HG02943 (cell line): Measurements from ENCODE around the gene RFC2.
"Not testable (repeated sequence)": the region's sequence is repeated elsewhere in the genome, so short reads cannot be mapped to it uniquely, and the experiment has no call there.

Experiments
- ATAC-seq: cut with Tn5 transposase; IDR thresholded peaks from one replicate; pipeline ENCODE4 v1.9.1; 2021; ENCODE audit warnings: mild to moderate bottlenecking, low read depth, moderate library complexity; ENCODE audit not compliant: unreplicated experiment

The RFC2 gene

DNA sequence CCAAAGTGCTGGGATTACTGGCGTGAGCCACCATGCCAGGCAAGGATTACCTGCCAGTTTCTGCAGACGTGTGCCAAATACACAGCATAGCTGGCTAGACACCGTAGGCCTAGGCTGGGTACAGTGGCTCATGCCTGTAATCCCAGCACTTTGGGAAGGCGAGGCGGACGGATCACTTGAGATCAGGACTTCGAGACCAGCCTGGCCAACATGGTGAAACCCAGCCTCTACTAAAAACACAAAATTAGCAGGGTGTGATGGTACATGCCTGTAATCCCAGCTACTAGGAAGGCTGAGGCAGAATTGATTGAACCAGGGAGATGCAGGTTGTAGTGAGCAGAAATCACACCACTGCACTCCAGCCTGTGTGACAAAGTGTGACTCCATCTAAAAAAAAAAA is 868 bp downstream of the RFC2 start:
- no peak for ATAC-seq

DNA sequence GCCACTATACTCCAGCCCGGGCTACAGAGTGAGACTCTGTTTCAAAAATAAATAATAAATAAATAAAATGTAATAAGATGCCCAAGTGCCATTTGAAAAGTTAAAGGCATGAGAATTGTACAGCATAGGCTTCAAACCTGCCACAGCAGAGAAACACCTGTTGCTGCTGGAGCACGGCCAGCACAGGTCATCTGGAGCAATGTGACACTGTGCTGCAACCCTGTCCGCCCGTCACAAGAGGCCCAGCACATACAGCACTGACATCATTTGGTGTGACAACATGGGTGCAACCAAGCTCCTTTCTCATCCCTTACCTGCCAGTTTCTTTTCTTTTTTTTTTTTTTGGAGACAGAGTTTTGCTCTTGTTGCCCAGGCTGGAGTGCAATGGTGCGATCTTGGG is 1.3 kb downstream of the RFC2 start:
- ATAC-seq: no peak

DNA sequence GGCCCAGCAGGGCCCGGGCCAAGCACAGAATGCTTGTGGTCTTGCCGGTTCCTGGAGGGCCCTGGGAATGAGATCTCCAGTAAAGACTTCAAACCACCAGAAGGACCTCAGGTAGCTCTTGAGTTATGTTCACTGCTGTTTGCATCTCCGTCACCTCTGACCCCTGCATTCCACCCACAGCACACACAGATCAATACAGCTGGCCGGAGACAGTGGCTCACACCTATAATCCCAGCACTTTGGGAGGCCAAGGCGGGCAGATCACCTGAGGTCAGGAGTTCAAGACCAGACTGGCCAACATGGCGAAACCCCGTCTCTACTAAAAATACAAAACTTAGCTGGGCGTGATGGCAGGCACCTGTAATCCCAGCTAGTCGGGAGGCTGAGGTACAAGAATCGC is 5.1 kb downstream of the RFC2 start:
- not testable (repeated sequence) for ATAC-seq

DNA sequence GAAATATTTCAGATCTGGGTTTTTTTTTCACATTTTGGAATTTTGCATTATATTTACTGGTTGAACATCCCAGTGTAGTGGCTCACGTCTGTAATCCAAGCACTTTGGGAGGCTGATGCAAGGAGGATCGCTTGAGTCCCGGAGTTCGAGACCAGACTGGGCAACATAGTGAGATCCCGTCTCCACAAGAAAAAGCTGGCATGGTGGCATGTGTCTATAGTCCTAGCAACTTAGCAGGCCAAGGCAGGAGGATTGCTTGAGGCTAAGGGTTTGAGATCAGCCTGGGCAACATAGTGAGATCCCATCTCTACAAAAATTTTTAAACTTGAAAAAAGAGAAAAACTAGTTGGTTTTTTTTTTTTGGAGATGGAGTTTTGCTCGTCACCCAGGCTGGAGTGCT is 6.0 kb downstream of the RFC2 start:
- ATAC-seq: no peak

DNA sequence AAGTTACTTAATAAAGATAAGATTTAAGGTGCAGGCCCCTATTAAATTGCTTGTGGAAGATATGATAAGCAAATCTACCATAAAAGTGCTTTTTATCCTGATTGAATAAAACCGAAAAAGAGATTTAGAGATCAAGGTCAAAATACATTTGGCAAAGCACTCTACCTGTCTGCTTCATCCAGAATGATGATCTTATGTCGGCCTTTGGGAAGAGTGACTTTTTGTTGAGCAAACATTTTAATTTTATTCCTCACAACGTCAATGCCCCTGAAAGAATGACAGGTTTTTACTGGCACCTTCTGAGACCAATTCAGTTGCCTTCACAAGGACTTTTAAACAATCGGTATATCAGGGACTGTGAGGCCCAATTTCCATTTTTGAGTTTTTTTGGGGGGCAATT is 7.7 kb downstream of the RFC2 start:
- ATAC-seq: no peak

DNA sequence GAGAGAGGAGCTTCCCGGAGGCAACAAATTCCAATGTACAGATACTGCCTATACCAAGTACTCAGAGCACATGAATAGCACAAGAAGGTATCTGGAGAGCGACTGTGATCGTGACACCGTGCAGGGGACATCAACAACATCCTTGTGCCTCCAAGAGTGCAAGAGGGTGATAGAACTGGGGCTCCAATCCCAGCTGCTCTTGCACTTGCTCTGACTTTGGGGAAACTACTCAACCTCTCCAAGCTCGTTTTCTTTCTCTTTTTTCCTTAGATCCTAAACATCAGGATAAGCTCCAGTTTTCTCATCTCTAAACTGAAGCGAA is 12.1 kb downstream of the RFC2 start:
- no peak for ATAC-seq

DNA sequence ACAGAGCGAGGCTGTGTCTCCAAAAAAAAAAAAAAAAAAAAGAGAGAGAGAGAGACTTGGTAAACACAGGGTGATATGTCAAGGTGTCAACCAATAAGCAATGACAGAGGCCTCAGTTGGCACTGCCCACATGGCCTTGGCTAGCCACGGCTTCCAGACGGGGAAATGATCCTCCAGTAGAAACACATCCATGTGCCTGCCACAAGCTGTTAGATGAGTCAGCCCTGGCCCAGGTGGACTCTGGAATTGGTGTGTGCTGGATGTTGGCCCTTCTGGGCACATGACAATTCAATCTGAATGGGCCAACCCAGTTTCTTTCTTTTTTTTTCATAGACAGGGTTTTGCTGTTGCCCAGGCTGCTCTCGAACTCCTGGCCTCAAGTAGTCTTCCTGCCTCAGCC is 13.7 kb downstream of the RFC2 start:
- no peak for ATAC-seq

DNA sequence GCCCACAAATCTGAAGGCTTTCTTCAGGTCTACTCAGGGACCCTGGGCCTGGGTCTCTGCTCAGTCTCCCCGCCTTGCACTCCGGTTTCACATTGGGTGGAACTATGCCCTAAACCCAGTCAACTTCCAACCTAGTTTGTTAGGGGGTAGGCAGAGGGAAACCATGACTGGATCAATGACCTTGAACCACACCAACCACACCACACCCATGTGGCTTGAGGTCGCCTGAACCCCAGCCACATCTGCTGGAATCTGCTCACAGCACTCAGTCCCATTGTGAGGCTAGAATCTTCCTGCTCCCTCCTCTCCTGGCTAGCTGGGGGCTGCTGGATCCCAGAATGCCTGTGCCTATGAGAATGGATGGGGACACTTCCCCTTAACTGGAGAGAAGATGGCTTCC is 17.9 kb downstream of the RFC2 start:
- no peak for ATAC-seq

DNA sequence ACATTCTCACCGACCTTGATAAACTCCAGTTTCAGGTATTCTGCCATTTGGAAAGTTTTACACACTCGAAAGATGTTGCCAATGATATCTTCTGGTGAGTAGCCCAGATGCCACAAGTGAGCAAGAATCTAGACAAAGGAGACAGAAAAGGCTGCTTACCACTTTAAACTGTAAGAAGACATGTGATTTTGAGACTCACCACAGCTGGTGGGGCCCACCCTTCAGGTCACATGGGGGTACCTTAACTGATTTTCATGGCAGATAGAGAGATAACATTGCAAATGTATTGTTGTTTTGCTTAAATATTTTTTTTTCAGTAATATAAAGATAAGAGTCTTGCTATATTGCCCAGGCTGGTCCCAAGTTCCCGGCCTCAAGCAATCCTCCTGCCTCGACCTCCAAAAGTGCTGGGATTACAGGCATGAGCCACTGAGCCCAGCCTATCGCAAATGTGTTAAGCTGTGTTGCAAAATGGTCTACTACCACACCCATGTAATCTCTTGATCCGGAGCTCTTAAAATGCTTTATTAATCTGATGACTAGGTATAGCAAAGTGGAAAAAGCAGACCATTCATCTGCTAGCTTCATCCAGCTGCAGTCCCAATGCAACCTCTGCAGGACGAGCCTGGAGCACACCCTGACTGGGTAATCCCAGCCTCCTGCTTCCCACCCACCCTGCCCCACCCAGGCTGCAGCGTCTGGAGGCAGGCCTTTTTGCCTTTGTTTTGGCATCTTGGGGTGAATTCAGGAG is 18.5 kb downstream of the RFC2 start:
- ATAC-seq: no peak

DNA sequence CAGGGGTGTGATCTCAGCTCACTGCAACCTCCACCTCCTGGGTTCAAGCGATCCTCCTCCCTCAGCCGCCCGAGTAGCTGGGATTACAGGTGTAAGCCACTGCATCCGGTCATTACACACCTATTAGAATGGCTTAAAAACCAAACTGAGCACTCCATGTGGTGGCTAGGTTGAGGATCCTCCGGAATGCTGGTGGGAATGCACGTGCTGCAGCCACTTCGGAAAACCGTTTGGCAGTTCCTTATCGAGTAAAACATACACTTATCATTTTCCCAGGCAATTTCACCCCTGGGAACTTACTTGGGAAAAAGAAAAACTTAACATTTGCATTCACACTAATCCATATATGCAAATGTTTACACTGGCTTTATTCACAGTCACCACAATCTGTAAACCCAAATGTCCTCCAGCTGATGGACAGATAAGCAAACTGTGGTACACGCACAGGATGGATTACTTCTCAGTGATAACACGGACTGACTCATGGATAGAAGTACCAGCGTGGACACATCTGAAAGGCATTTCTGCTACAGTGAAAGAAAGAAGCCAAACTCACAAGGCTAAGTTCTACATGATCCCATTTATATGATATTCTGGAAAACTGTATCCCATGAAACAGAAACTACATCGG is 20.4 kb downstream of the RFC2 start:
- no peak for ATAC-seq

DNA sequence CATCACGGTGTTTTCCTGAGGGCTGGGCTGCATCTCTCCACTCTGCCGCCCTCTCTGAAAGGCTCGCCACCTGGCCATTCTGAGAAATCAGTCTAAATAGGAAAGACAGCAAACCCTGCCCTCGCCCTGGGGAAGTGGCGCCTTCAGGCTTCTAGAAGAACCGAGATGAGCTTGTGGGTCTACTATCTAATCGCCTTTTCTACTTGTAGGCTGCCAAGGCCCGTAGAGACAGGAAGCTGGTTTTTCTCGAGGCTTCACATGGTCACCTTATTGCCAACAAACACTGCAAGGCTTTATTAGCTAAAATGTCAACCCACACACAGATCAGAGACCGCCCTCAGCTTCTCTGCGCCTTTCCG is 23.0 kb downstream of the RFC2 start:
- ATAC-seq: peak; percentile 69

DNA sequence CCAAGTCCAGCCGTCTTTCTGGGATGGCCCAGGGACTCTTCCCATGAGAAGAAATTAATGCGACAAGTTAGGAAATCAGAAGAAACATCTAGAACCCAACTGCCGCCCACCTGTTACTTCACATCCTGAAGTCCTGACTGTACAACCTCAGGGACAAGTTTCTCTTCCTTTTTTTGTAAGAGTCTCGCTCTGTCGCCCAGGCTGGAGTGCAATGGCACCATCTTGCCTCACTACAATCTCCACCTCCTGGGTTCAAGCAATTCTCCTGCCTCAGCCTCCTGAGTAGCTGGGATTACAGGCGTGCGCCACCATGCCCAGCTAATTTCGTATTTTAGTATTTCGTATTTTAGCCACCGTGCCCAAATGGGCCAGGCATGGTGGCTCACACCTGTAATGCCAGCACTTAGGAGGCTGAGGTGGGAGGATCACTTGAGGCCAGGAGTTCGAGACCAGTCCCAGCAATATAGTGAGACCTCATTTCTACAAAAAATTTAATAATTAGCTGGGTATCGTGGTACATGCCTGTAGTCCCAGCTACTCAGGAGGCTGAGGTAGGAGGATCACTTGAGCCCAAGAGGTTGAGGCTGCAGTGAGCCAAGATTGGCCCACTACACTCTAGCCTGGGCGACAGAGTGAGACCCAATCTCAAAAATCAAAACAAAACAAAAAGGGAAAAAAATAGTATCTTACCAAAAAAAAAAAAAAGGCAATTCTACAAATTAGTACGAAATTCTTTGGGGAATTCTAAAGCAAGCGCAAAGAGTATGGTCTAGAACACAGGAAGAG is 23.6 kb downstream of the RFC2 start:
- peak; percentile 18 for ATAC-seq

DNA sequence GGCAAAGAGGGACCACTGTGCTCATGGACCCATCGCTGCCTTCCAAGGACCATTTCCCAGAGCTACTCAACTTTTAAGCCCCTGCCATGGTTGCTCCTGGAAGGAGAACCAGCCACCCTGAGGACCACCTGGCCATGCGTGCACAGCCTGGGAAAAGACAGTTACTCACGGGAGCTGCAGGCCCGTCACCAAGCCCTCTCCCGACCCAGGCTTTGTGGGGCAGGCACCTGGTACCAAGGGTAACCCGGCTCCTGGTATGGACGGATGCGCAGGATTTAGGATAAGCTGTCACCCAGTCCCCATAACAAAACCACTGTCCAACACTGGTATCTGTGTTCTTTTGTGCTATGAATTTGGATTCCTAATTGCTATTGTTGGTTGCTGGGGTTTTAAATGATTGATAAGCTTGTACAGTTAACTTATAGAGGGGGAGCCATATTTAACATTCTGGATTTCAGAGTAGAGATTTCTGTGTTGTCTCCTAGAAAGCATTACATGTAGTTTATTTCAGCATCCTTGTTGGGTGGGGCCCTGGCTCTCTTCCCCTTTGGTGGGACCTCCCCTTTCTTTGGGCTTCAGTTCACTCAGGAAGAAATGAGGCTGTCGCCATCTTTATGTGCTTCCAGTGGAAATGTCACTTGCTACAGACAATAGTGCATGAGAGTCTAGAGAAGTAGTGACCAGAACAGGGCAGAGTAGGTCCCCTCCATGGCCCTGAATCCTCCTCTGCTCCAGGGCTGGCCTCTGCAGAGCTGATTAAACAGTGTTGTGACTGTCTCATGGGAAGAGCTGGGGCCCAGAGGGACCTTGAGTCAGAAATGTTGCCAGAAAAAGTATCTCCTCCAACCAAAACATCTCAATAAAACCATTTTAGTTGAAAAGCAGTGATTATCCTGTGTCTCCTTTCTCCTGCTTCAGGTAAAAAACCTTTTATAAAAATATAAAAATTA is 25.0 kb downstream of the RFC2 start:
- no peak for ATAC-seq

DNA sequence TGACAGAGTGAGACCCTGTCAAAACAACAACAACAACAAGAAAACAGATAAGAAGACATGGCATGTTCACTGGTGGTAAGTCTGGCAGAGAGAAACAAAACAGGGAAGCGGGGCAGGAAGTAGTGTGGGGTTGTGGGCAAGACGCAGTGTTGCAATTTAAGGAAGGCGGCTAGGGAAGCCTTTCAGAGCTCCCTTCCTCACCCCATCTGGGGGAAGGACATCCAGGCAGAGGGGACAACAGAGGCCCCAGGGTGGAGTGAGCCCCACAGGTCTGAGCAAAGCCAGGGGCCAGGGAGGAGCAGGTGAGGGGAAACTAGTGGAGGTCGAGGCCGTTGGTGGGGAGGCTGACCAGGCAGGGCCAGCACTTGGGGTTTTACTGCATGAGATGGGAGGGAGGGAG is 27.6 kb downstream of the RFC2 start:
- ATAC-seq: no peak

DNA sequence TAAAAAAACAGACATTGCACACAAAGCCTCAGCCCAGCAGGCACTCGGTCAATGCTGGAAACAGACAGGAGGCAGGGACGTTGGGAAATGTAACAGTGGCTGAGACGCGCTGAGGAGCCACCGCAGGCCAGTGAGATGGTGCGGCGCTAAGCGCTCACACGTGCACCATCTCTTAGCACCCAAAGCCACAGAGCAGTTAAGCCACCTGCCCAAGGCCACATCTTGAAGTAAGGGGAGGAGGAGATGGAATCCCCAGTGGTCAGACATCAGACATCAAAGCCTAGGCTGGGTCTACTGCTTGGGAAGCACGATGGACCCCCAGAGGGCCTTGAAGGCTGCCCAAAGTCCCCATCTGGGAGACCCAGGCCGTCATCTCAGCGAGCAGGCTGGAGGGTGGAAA is 28.8 kb downstream of the RFC2 start:
- no peak for ATAC-seq

DNA sequence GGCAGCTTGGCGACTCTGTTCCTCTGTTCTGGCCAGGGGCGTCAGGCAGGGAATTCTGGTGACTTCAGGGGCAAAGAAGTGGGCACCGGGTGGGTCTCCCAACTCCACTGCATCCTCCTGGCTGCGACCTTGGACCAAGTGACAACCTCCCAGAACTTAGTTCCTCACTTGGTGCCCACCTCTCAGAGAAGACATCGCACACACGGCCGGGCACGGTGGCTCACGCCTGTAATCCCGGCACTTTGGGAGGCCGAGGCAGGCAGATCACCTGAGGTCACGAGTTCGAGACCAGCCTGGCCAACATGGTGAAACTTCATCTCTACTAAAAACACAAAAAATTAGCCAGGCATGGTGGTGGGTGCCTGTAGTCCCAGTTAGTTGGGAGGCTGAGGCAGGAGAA is 29.3 kb downstream of the RFC2 start:
- ATAC-seq: not testable (repeated sequence)

DNA sequence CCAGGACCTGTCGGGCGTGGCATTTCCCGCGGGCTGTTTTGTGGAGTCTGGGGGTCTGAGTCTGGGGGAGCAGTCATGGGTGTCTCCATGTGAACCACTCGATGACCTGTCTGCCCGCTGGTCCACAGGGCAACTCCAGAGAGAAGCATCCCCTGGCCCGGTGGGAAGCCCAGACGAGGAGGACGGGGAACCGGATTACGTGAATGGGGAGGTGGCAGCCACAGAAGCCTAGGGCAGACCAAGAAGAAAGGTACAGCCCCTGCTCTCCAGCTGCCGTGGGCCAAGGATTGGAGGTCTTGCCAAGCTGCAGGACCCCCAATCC is 29.7 kb downstream of the RFC2 start:
- ATAC-seq: no peak

DNA sequence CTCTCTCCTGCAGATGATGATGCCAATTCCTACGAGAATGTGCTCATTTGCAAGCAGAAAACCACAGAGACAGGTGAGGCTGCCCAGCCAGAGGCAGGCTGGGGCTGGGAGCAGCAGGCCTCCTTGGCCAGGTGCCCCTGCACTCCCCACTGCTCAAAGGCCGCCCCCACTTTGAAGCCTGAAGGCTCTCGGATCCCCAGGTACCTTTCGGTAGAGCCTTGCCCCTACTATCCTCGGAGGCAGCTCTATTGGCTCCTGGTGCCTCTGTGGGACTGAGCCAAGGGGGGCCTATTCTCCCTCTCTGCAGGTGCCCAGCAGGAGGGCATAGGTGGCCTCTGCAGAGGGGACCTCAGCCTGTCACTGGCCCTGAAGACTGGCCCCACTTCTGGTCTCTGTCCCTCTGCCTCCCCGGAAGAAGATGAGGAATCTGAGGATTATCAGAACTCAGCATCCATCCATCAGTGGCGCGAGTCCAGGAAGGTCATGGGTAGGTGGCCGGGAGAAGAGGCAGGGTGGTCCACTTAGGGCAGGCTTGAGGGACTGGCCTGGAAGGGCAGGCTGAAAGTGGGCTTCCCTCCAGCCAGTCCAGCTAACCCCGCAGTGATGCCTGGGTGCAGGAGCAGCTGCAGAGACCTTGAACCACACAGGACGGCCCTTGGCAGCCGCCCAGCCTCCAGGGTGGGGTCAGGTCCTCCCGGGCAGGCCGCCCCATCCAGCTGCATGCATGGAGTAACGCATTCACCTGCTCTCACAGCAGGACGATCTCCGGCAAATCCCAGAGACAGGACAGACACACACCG is 30.3 kb downstream of the RFC2 start:
- no peak for ATAC-seq

DNA sequence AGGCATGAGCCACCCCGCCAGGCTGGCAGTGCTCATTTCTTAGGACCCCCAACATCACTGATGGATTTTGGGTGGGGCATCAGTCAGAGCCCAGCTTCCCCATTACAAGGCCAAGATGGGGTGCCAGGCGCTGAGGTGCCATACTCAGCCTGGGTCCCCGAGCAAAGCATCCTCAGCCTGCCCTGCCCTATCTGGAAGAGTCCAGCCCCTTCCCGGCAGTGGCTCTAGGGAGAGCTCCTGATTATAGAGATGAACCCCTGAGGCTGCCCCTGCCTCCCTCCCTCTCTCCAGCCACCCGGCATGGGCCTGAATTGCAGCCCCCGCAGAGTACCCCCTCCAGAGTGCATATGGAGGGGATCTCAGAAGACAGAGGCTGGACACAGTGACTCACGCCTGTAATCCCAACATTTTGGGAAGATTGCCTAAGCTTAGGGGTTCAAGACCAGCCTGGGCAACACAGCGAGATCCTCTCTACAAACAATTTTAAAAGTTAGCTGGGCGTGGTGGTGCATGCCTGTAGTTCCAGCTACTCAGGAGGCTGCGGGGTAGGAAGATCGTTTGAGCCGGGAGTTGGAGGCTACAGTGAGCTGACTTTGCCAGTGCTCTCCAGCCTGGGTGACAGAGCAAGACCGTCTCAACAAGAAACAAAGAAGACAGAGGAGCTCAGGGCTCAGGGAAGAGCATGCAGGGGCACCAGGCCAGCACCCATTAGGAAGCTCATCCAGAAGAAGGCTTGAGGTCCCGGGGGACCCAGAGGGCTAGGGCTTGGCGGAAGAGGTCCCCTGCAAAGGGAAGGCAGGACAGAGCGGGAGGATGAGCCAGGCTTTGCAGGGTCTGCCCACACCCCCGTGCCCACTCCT is 31.1 kb downstream of the RFC2 start:
- ATAC-seq: no peak
